T-cell (primary cell): Measurements from ENCODE around the gene COX4I1. TPM values are rescaled to one million over a fixed set of nuclear protein-coding genes. Genes with fewer than 3 reads are reported as not detected.

ENCODE experiments used
- ATAC-seq, 4 experiments: fragments of 200-7000 bp in 3 of 4; fragments of 150-1000 bp in 1 of 4; cut with Tn5 transposase; replicated peaks in 1 of 4; 1 replicate in 3 of 4; 2 replicates in 1 of 4; pipeline ENCODE4 v1.10.0; 2021; ENCODE audit warnings: moderate library complexity in 3 of 4, mild to moderate bottlenecking in 2 of 4, moderate number of reproducible peaks in 1 of 4
- CTCF ChIA-PET, 2 donors: fragments of 300-600 bp; sonication (Branson Sonifier 250); formaldehyde crosslinking; loops; one replicate each; lab custom pipeline; 2022; ENCODE audit warnings: antibody characterized with exemption in 2 of 2; lab: Charles Lee
- POLR2A ChIA-PET, 2 donors: fragments of 300-600 bp; sonication (Branson Sonifier 250); formaldehyde crosslinking; loops; one replicate each; lab custom pipeline; 2022; ENCODE audit warnings: antibody characterized with exemption in 2 of 2; lab: Charles Lee
- DNase-seq, 35 experiments: peaks; one replicate each; pipeline versions ENCODE4 v3.0.0 to v3.0.0-alpha.2; 2013 to 2023
- H3K27ac ChIP-seq: one replicate; pipeline ENCODE4 v1.5.1; 2013; ENCODE audit warnings: low read length
- H3K27me3 ChIP-seq, 2 experiments: replicated peaks in 1 of 2; 1 replicate in 1 of 2; 2 replicates in 1 of 2; pipeline versions ENCODE4 v1.6.1 to v1.7.0; 2013; ENCODE audit warnings: low read length in 1 of 2, mixed read lengths in 1 of 2; ENCODE audit not compliant: control insufficient read depth in 2 of 2, insufficient read depth in 2 of 2; ENCODE audit errors: extremely low read depth in 1 of 2
- H3K36me3 ChIP-seq, 2 donors: 1 replicate in 1 of 2; 2 replicates in 1 of 2; pipeline versions ENCODE4 v1.6.1 to v1.7.0; 2013; ENCODE audit warnings: low read length in 1 of 2; ENCODE audit not compliant: control insufficient read depth in 2 of 2, insufficient read depth in 1 of 2; ENCODE audit errors: extremely low read depth in 1 of 2
- H3K4me1 ChIP-seq, 2 experiments: 1 replicate in 1 of 2; 2 replicates in 1 of 2; pipeline versions ENCODE4 v1.6.1 to v1.7.0; 2013; ENCODE audit warnings: low read length in 2 of 2, mixed read lengths in 1 of 2; ENCODE audit not compliant: insufficient read depth in 2 of 2, control insufficient read depth in 1 of 2; ENCODE audit errors: extremely low read depth in 1 of 2
- H3K4me3 ChIP-seq, 2 donors: 1 replicate in 1 of 2; 2 replicates in 1 of 2; pipeline versions ENCODE4 v1.5.1 to v1.7.0; 2013; ENCODE audit warnings: mild to moderate bottlenecking in 2 of 2, low read length in 1 of 2, moderate library complexity in 1 of 2; ENCODE audit not compliant: control insufficient read depth in 1 of 2; ENCODE audit errors: extremely low read depth in 1 of 2
- H3K9me3 ChIP-seq: 2 replicates; pipeline ENCODE4 v1.7.0; 2013
- H3K27ac Mint-ChIP-seq, 2 donors: one replicate each; pipeline ENCODE4 v1.8.0; 2020 to 2021; ENCODE audit warnings: mild to moderate bottlenecking in 2 of 2, mixed read lengths in 2 of 2
- H3K27me3 Mint-ChIP-seq, 2 donors: one replicate each; pipeline ENCODE4 v1.8.0; 2021 to 2022; ENCODE audit warnings: mixed read lengths in 2 of 2
- H3K36me3 Mint-ChIP-seq: one replicate; pipeline ENCODE4 v1.8.0; 2021; ENCODE audit warnings: mixed read lengths
- H3K4me1 Mint-ChIP-seq, 3 donors: one replicate each; pipeline ENCODE4 v1.8.0; 2020 to 2022; ENCODE audit warnings: mixed read lengths in 3 of 3, mild to moderate bottlenecking in 1 of 3
- H3K4me3 Mint-ChIP-seq, 3 donors: one replicate each; pipeline ENCODE4 v1.8.0; 2020 to 2022; ENCODE audit warnings: mild to moderate bottlenecking in 3 of 3, mixed read lengths in 3 of 3, moderate library complexity in 3 of 3
- H3K9me3 Mint-ChIP-seq, 3 donors: one replicate each; pipeline ENCODE4 v1.8.0; 2020 to 2022; ENCODE audit warnings: mixed read lengths in 3 of 3
- WGBS: methylation state at CpG from one replicate; pipeline ENCODE4 v1.1.5; 2013; ENCODE audit warnings: missing lambda C conversion rate; ENCODE audit not compliant: insufficient coverage; 5-methylcytosine and 5-hydroxymethylcytosine counted together
- total RNA-seq, 35 experiments: library from RNA in 6 of 35; stranded (reverse) in 6 of 35; fragments of 120-200 nt in 1 of 35; gene quantifications; one replicate each; pipeline versions ENCODE4 v1.2.1 to v1.2.4 and lab custom pipeline; 2013 to 2026

The COX4I1 gene
- total RNA-seq, 5 donors from 2014 or later (not counting 1 experiment from before 2014, with no cell fraction given): 542 to 606 (median 574) TPM

DNA sequence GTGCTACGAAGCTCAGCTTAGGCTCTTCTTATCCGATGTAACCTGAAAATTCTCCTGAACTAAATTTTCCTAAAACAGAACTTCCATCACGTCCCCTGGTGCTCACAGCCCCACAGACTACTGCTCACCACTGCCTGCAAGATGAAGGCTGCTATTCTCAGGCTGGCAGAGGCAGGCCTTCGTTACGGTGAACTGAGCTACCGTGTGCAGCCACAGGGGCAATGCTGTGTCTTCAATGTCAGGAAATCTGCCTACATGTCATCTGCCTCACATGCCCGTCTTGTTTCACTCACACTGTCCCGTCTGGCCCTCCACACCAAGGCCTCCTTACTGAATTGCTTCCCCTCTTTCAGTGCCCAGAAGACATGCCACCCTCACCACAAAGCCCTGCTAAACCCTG lies 16.1 kb upstream of the COX4I1 start:
- Histone ChIP-seq H3K36me3 (peaks cover 13 to 67% of the 10 kb centered on the region in 2 donors), H3K27ac (no peak overlapping the region), H3K4me1 (peaks cover 0 to 4% of the 10 kb centered on the region in 2 experiments), H3K9me3 (no peaks in the 10 kb centered on the region), H3K4me3 (no peak overlapping the region), H3K27me3 (no peaks in the 10 kb centered on the region)
- 90% methylated on average over 5 of the region's 8 CpGs for WGBS
- H3K4me3 Mint-ChIP-seq: no peak overlapping the region
- H3K36me3 Mint-ChIP-seq: peaks cover 57% of the 10 kb centered on the region
- peak overlapping the region in 1 of 2 donors; percentile 25 for H3K27ac Mint-ChIP-seq
- no peaks in the 10 kb centered on the region for H3K9me3 Mint-ChIP-seq
- CTCF ChIA-PET: no interaction called here
- ATAC-seq (no peak), DNase-seq (no peak)
- no peaks in the 10 kb centered on the region for H3K27me3 Mint-ChIP-seq
- H3K4me1 Mint-ChIP-seq: peaks cover 0 to 12% (median 6%) of the 10 kb centered on the region in 3 donors
- POLR2A ChIA-PET: no interaction called here

DNA sequence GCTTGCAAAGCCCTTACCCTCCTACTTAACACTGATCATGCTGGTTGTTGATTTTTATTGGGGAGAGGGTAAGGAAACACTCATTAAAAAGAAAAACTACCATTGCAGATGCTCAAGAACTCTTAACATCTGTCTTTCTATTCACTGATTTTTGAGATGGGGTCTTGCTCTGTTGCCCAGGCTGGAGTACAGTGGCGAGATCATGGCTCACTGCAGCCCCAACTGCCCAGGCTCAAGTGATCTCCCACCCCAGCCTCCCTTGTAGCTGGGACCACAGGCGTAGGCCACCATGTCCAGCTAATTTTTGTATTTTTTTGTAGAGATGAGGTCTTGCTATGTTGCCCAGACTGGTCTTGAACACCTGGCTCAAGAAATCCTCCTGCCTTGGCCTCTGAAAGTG lies 14.7 kb upstream of the COX4I1 start:
- no CpG with 5 or more reads among the region's 2 CpGs for WGBS
- H3K36me3 Mint-ChIP-seq: peaks cover 49% of the 10 kb centered on the region
- no peaks in the 10 kb centered on the region for H3K9me3 Mint-ChIP-seq
- H3K27ac Mint-ChIP-seq: no peak overlapping the region
- peaks cover 9 to 25% (median 18%) of the 10 kb centered on the region in 3 donors for H3K4me1 Mint-ChIP-seq
- ATAC-seq: no peak
- ChIA-PET POLR2A (interaction anchor here in 1 of 2 donors (0.6 kb wide), 1 partner anchor 44 kb away, joined by 3 read pairs; no protein-coding TSS in a partner anchor), CTCF (no interaction called here)
- Histone ChIP-seq H3K27me3 (no peaks in the 10 kb centered on the region), H3K27ac (no peak overlapping the region), H3K36me3 (peaks cover 9 to 61% of the 10 kb centered on the region in 2 donors), H3K4me1 (peaks cover 0 to 6% of the 10 kb centered on the region in 2 experiments), H3K4me3 (no peak overlapping the region), H3K9me3 (no peaks in the 10 kb centered on the region)
- H3K4me3 Mint-ChIP-seq: no peak overlapping the region
- H3K27me3 Mint-ChIP-seq: no peaks in the 10 kb centered on the region
- DNase-seq: no peak

DNA sequence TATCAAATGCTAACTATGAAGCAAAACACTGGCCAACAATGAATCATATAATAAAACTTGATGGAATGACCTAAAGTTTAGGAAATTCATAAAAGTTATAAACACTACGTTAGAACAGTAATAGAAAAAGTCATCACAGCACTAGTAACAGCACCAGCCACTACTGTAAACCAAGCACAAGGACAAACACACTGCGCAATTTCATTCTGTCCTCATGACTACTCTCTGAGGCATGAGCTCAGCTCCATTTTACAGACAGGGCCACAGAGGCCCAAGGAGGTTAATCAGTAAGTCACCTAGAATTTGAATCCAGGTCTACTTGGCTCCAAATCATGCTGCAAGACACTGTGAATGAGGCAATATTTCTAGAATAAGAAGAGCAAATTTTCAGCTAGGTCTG lies 13.6 kb upstream of the COX4I1 start:
- no peak overlapping the region for H3K4me3 Mint-ChIP-seq
- H3K9me3 Mint-ChIP-seq: no peaks in the 10 kb centered on the region
- peaks cover 4 to 14% of the 10 kb centered on the region in 2 experiments for H3K4me1 ChIP-seq
- no peaks in the 10 kb centered on the region for H3K9me3 ChIP-seq
- ChIA-PET CTCF (no interaction called here), POLR2A (no interaction called here)
- H3K36me3 Mint-ChIP-seq: peaks cover 45% of the 10 kb centered on the region
- H3K4me1 Mint-ChIP-seq: peaks cover 20 to 36% (median 29%) of the 10 kb centered on the region in 3 donors
- ATAC-seq (no peak), DNase-seq (no peak)
- no peak overlapping the region for H3K4me3 ChIP-seq
- H3K27me3 ChIP-seq: no peaks in the 10 kb centered on the region
- H3K36me3 ChIP-seq: peaks cover 5 to 50% of the 10 kb centered on the region in 2 donors
- no peak overlapping the region for H3K27ac Mint-ChIP-seq
- WGBS: no CpG with 5 or more reads among the region's 2 CpGs
- no peak overlapping the region for H3K27ac ChIP-seq
- H3K27me3 Mint-ChIP-seq: no peaks in the 10 kb centered on the region

DNA sequence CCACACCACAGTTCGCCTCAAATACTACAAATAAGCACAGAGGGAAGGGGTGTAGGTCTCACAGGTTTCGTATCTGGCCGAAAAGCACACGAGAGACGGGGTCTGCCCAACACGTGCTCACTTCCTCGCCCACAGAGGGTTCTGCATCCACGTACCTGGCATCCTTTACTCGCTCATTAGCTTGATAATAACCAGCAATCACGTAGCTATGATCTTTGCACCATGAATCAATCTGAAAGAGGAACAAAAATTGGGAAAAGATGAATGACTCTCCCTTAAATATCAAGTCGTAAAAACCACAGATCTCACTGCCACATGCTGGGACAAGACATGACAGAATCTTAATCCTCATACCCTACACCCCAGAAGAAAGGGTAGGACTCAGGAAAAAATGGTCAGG lies 10.7 kb upstream of the COX4I1 start:
- peaks cover 52% of the 10 kb centered on the region for H3K36me3 Mint-ChIP-seq
- Histone ChIP-seq H3K36me3 (peaks cover 9 to 61% of the 10 kb centered on the region in 2 donors), H3K27me3 (no peaks in the 10 kb centered on the region), H3K4me3 (no peak overlapping the region), H3K27ac (no peak overlapping the region), H3K9me3 (no peaks in the 10 kb centered on the region), H3K4me1 (peaks cover 4 to 14% of the 10 kb centered on the region in 2 experiments)
- no peak for ATAC-seq
- WGBS: 100% methylated on average over 5 of the region's 11 CpGs
- ChIA-PET CTCF (no interaction called here), POLR2A (interaction anchor here in 1 of 2 donors (0.5 kb wide), 1 partner anchor 65 kb away, joined by 3 read pairs; no protein-coding TSS in a partner anchor)
- H3K4me1 Mint-ChIP-seq: peaks cover 42 to 51% (median 50%) of the 10 kb centered on the region in 3 donors
- H3K4me3 Mint-ChIP-seq: peak overlapping the region in 1 of 3 donors; percentile 60
- peaks cover 0 to 6% (median 0%) of the 10 kb centered on the region in 3 donors for H3K9me3 Mint-ChIP-seq
- no peaks in the 10 kb centered on the region for H3K27me3 Mint-ChIP-seq
- H3K27ac Mint-ChIP-seq: peak overlapping the region in 1 of 2 donors; percentile 29
- DNase-seq: no peak

DNA sequence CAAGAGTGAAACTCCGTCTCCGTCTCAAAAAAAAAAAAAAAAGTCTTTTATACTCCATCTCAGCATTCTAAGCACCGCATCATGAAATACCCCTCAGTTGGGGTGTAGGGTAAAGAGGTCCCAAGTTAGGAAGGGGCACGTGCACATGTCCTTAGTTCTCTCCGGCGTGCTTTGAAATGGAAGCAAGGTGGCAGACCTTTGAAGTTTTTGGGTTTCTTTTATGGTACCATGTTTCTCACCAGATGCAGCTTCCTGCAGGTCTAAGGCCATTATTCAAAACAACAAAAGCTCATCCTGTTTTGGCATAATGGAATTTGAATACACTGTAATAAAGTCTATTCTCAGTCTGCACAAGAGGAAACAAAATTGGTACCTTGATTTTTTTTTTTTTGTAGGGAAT lies 9.7 kb upstream of the COX4I1 start:
- Mint-ChIP-seq H3K4me3 (peak overlapping the region in 2 of 3 donors; percentile 21 to 60), H3K27ac (peak overlapping the region; percentile 70 to 80), H3K27me3 (no peaks in the 10 kb centered on the region), H3K36me3 (peaks cover 59% of the 10 kb centered on the region), H3K9me3 (peaks cover 0 to 6% (median 0%) of the 10 kb centered on the region in 3 donors), H3K4me1 (peaks cover 44 to 57% (median 55%) of the 10 kb centered on the region in 3 donors)
- ChIA-PET POLR2A (interaction anchor here in 1 of 2 donors (0.6 kb wide), 1 partner anchor 10 kb away, joined by 4 read pairs; no protein-coding TSS in a partner anchor), CTCF (interaction anchor here in 1 of 2 donors (0.5 kb wide), 1 partner anchor 195 kb away, joined by 4 read pairs; no protein-coding TSS in a partner anchor)
- Histone ChIP-seq H3K4me1 (peaks cover 4 to 14% of the 10 kb centered on the region in 2 experiments), H3K9me3 (no peaks in the 10 kb centered on the region), H3K27me3 (no peaks in the 10 kb centered on the region), H3K4me3 (no peak overlapping the region), H3K27ac (no peak overlapping the region), H3K36me3 (peaks cover 10 to 70% of the 10 kb centered on the region in 2 donors)
- DNase-seq (peak in 4 of 35 experiments; percentile 6 to 33 (median 16)), ATAC-seq (peak; percentile 57 to 77 (median 63))
- no CpG with 5 or more reads among the region's 6 CpGs for WGBS

DNA sequence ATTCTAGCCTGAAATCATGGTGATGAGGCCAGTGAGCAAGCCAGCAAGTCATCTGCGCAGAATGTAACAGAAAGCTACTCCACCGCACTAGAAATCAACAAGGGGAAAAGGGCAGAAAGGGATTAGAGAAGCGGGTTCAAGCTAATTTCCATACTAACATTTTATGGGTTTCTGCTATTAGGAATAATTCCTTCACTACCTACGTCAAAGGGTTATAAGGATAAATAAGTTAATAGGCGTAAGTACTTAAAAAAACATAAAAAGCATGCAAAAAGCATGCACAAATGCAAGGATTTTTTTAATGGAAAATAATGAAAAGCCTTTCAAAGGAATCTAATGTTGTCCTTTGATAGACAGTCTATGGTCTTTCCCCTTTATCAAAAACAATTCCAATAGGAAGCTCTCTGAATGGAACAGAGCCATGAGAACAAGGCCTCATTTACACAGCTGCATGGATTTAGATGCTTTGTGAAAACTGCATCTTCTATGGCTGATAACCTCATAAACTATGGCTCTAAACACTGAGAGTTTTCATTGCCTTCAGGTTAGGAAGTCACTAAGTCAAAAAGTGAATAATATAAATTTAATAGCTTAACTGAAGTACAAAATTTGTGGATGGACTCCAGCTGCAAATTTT lies 5.7 kb upstream of the COX4I1 start:
- Mint-ChIP-seq H3K4me3 (no peak overlapping the region), H3K36me3 (peaks cover 56% of the 10 kb centered on the region), H3K9me3 (peaks cover 0 to 6% (median 0%) of the 10 kb centered on the region in 3 donors), H3K4me1 (peaks cover 71 to 77% (median 77%) of the 10 kb centered on the region in 3 donors), H3K27ac (no peak overlapping the region), H3K27me3 (no peaks in the 10 kb centered on the region)
- H3K9me3 ChIP-seq: no peaks in the 10 kb centered on the region
- DNase-seq (no peak), ATAC-seq (no peak)
- H3K36me3 ChIP-seq: peaks cover 7 to 59% of the 10 kb centered on the region in 2 donors
- POLR2A ChIA-PET: no interaction called here
- no CpG with 5 or more reads among the region's 5 CpGs for WGBS
- H3K27me3 ChIP-seq: no peaks in the 10 kb centered on the region
- CTCF ChIA-PET: no interaction called here
- H3K4me1 ChIP-seq: peaks cover 12 to 25% of the 10 kb centered on the region in 2 experiments
- H3K27ac ChIP-seq: no peak overlapping the region
- H3K4me3 ChIP-seq: no peak overlapping the region
